Stimulated activated CD8-positive, alpha-beta memory T cell treated with anti-CD3 and anti-CD28 coated beads, Interleukin-7, amount 100 ng/mL, for 24 hours (primary cell): ENCODE results near the gene BPIFB1.

Source experiments
- DNase-seq: peaks from one replicate; pipeline ENCODE4 v3.0.0-alpha.2; 2020; ENCODE audit warnings: low read depth

BPIFB1 gene

GRCh38 chr20:33272155-33272873, 10.7 kb upstream of the BPIFB1 start:
- no peak for DNase-seq

DNA sequence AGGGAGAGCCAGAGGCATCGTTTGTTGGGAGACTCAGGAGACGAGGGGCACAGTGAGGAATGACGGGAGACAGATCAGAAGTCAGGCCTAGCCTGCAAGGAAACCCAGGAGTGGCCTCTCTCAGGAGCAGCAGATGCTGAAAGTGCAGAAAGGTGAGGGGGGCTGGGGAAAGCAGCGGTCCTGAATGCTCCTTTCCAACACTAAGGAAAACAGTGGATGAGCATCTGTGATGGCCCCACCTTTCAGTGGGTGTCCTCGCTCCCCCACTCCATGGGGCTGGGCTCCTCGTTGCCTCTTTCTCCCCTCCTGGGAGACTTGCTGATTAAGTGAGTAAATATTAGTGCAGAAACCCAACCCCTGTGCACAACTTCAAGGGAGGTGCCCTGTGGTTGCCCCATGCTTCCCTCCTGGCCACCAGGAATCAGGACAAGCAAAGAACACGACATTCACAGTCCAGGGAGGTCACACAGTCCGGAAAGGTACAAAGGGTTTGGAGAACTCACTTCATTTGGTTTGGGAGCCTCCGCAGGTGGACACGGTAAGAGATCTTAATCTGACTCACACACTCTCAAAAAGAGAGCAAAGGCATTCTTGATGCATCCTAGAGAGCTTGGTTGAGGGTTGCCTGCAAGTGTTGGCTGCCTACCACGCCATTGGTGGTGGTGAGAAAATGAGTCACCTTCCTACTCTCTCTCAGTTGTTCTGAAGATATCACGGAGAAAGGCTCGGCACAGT, 9.7 kb upstream of the BPIFB1 start:
- DNase-seq: no peak

DNA sequence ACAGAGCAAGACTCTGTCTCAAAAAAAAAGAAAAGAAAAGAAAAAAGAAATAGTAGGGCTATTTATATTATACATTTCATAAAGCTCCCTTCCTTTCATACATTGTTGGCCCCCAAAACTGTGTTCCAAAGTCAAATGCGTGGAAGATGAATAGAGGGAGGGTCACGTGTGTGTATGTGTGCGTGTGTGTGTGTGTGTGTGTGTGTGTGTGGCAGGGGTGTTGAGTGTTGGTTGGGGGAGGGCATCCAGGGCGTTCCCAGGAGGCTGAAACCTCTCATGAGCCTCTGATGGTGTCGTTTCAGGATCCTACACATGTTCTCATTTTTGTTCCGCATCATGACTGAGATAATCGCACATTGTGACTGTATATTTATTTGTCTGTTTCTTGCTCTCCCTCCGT, 7.8 kb upstream of the BPIFB1 start:
- no peak for DNase-seq

DNA sequence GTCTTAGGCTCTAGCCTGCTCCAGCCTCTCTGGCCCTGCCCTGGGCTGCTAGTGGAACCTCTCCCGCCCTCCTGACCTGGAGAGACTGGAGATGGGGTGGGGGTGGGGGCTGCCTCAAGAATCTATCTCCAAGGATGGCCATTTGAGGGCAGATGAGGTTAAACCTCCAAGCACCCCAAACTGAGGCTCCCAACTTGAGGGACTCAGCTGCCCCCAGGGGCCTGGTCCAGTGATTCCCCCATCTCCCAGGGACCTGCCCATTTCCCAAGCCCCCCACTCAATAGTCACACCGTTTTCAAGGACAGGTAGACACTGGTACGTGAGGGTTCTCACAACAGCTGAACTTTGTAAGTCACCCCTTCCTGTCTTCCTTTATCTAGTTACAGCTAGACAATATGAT, 7.1 kb upstream of the BPIFB1 start:
- no peak for DNase-seq

DNA sequence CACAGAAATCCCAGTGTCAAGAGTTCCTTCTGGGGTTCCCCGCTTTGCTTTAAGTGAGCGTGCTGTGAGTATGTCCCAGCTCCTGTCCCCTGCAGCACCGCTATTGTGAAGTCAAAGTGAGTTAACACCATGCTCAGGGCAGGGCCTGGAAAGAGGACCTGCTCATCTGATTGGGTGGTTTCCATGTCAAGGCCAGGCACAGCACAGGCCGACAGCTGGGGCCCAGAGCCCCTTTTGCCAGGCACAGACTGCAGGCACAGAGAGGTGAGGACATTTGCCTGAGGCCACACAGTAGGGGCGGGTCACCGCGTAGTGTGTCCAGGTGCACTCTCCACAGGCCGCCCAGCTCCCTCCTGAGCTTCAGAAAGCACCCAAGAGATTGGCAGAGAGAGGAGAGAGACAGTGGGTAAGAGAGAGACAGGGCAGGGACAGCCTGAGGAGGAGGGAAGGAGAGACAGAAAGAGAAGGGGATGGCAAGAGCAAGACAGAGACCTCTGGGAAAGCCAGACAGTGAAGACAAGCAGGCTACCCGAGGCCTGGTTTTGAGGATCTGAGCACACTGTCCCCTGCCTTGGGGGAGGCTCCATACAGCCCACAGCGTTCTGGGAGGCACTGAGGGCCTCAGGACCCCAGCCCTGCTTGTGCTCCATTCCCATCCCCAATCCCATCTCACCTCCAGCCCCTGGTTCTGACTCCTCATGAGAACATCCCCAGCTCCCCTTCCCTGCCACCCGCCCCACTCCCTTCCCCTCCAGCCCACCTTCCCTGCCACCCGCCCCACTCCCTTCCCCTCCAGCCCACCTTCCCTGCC, 6.5 kb upstream of the BPIFB1 start:
- DNase-seq: no peak

DNA sequence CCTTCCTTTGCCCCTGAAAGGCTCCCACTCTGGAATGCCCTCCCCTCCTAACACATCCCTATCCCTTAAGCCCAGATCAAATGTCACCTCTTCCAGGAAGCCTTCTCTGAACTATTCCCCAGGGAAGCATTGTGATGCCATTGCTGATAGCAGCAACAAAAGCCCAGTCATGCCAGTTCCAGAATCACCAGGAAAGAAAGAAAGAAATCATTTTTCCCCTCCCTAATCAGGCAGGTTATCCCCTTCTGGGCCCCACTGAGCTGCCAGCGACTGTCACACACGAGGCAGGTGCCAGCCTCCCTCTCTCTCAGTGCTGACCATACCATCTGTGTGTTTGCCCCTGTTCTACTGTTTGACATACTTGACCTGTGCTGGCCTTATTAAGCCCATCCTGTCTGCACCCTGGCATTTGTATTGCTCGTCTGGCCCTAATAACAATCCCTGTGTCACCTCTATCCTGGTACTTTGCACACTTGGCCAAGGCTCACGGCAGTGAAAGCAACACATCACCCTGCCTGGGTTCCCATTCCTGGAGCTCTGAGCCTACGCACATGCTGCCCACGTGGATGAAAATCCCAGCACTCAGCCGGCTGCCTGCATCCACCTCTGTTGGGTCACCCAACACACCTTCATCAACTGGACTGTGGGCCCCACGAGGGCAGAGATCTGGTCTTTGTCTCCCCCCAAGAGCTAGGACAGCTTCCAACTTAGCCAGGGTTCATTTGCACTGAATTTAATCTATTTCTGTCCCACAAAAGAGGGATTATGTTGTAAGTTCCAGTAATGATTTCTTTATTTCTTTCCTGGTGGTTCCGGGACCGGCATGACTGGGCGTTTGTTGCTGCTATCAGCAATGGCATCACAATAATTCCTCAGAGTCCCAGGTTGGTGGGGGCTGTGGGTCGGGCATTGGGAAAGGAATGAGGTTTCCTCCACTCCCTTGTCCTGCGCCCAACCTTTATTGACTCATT, 5.3 kb upstream of the BPIFB1 start:
- DNase-seq: no peak

- no peak for DNase-seq
These were observed 4.3 kb upstream of the BPIFB1 start for GRCh38 chr20:33278700-33279099.

GRCh38 chr20:33279261-33279910, 3.6 kb upstream of the BPIFB1 start:
- DNase-seq: no peak

- DNase-seq: no peak
These were observed 2.9 kb upstream of the BPIFB1 start for GRCh38 chr20:33280000-33280680.

DNA sequence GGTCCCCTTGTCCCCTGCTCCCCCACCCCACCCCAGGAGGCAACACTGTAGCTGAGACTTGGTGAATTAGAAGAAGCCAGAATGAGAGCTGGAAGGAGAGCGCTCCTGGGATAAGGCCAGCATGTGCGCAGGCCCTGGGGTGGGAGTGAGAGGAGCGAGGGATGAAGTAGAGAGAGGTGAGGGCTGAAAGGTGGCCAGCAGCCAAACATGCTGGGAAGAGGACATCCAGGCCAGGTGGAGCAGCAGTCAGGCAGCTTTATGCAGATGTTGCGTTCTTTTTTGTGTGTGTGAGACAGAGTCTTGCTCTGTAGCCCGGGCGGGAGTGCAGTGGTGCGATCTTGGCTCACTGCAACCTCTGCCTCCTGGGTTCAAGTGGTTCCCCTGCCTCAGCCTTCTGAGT, 2.2 kb upstream of the BPIFB1 start:
- no peak for DNase-seq

- no peak for DNase-seq
These were observed 1.4 kb upstream of the BPIFB1 start for GRCh38 chr20:33281550-33282146.

DNA sequence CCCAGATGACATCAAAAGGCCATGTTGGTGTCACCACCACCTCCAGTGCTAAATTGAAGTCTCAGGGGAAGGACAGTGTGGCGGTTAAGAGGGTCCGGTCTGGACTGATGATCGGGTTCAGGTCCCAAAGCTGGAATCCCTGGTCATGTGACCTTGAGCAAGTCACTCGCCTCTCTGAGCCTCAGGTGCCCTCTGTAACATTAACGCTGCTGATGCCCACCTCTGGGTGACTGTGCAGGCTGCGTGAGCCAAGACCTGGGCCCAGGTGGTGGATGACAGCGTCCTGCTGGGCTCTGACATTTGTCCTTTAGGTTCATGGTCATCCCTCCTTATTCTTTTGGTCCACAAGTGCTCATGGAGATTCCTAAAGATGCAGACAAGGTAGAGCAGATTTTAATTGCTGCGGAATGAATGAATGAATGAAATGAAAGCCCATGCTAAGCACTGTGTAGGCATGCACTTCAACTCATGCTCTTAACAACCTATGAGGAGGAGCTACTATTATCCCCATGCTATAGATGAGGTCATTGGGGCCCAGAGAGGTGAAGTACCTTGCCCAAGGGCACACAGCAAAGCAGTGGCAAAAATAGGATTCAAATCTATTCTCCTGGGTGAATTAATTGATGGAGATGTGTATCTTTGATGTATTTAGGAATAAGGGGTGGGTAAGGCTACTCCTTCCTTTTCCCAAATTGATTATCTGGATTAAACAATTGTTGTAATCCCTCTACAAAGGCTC, 649 bp upstream of the BPIFB1 start:
- DNase-seq: no peak

GRCh38 chr20:33284284-33284683, 1.3 kb downstream of the BPIFB1 start:
- no peak for DNase-seq

DNA sequence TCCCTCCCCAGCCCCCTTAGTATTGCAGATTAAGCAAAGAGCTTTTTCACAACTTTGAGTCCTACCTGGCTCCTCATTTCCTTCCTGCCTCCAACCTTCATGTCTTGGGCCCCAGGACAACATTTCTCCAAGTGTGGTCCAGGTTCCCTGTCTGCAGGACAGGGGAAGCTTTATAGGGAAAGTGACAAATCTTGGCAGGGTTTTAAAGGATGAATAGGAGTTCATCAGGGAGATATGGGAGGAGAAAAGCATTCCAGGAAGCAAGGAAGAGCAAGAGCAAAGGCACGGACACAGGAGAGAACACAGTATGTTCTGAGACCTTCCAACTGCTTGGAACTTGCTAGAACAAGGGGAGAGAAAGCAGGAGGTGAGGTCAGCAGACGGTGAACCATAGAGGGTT, 1.9 kb downstream of the BPIFB1 start:
- DNase-seq: no peak

DNA sequence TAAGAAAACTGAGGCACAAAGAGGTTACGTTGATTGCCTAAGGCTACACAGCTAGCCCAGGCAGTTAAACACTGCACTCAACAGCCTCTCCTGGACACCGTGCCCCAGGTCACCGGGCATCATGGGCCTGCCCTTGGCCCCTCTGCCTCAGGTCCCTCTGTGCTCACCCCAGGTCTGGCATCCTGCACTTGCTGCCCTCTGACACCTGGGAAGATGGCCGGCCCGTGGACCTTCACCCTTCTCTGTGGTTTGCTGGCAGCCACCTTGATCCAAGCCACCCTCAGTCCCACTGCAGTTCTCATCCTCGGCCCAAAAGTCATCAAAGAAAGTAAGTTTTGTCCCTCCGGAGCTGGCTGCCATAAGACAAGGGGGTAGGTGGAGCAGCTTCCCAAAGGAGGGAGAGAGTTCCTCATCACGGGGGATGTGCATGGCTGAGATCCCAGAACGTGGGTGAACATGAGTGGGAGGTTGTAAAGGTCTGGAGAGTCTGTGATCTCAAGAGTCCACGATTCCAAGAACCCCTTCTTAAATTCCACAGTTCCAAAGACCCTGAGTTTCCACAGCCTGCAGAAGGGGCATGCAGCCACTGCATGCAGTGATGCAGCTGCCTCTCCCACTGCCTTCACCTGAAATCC, 3.0 kb downstream of the BPIFB1 start:
- no peak for DNase-seq

GRCh38 chr20:33287884-33288283, 4.9 kb downstream of the BPIFB1 start:
- no peak for DNase-seq

DNA sequence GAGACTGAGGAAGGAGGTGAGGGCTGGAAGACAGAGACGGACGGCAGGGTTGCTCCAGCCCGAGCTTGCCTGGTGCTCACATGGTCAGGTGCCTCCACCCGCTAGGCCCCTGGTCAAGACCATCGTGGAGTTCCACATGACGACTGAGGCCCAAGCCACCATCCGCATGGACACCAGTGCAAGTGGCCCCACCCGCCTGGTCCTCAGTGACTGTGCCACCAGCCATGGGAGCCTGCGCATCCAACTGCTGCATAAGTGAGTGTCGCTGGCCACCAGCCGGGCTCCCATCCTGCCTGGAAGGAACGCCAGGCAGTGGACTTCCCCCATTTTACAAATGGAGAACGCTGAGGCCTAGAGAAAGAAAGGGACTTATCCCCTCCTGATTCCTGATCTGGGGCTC, 7.8 kb downstream of the BPIFB1 start:
- DNase-seq: no peak

DNA sequence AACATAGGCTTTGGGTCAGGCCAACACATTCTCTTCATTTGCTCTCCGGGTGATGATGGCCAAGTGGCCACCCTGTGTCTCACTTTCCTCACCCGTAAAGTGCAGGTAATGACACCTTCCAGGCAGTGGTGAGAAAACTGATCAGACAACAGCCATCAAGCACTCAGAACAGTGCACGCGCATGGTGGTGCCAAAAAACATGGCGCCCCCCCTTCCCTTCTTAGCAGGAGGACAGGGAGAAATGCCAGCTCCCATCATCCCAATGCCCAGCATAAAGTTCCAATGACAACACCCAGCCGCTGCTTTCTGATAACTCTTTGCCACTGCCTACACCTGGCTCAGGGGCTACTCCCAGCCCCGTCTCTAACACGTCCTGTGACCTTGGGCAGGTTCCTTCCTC, 8.4 kb downstream of the BPIFB1 start:
- DNase-seq: no peak

DNA sequence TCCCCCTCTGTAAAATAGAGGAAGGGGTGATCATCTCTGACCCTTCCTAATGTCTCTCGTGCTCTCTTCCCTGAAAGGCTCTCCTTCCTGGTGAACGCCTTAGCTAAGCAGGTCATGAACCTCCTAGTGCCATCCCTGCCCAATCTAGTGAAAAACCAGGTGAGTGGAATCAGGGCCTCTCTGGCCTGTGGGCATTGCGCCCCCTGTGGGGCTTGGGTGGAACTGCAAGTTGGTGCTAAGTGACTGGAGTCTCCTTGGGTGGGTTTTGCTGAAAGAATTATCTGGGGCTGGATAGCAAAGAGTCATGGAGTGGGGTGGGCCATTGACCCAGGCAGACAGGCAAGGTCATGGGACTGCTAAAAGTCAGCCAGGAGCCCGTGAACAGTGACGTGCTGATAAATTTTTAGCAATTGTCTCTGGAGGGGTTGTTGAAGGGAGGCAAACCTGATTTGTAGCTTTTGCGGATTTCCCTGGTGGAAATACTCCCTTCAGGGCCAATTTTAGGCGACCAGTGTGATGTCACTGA, 8.9 kb downstream of the BPIFB1 start:
- peak; percentile 42 for DNase-seq
